Stimulated activated CD4-positive, alpha-beta T cell treated with anti-CD3 and anti-CD28 coated beads, Interleukin-15, amount 100 ng/mL, for 48 hours (primary cell): ENCODE measurements around the gene TMEM170B.

Source experiments
- DNase-seq, 2 donors: peaks; one replicate each; pipeline ENCODE4 v3.0.0-alpha.2; 2020; ENCODE audit warnings: low read depth in 2 of 2

Gene TMEM170B

GRCh38 chr6:11585426-11586016 is 48.0 kb downstream of the TMEM170B start:
- no peak for DNase-seq

- no peak for DNase-seq
Measured at GRCh38 chr6:11586117-11586516, 48.6 kb downstream of the TMEM170B start.

DNA sequence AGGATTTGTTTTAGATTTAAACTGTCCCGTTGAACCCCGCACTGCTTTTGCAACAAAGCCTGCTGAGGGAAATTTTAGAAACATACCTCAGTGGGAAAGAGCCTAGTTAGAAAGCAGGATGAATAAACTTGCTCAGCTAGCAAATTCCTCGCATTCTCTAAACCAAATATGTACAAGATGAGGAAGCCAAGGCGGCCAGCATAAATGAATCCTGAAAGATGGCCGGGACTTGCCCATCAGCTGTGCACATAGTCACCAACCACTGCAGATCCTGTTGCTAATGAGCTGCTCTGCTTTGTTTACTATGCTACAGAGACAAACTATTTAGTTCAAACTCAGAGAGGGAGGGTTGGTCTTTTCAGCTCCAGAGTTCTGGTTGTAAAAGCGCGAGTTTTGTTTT is 49.0 kb downstream of the TMEM170B start:
- no peak for DNase-seq

DNA sequence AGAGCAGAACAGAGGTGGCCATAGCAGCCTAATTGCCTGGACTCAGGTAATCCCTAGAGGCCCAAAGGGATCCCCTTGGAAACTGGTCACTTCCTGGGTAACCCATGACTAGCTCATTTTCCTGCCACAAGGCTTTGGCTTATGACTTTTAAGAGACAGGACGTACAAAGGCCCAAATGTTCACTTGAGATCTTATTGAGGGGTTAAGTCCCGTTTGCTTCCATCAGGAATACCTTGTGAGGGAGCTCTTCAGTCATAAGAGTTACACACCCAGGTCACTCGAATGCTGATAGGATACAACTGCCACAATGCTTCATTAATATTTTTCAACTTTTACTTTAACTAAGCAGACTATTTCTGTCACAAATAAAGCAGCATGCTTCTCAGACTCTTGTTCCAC is 51.7 kb downstream of the TMEM170B start:
- no peak for DNase-seq

DNA sequence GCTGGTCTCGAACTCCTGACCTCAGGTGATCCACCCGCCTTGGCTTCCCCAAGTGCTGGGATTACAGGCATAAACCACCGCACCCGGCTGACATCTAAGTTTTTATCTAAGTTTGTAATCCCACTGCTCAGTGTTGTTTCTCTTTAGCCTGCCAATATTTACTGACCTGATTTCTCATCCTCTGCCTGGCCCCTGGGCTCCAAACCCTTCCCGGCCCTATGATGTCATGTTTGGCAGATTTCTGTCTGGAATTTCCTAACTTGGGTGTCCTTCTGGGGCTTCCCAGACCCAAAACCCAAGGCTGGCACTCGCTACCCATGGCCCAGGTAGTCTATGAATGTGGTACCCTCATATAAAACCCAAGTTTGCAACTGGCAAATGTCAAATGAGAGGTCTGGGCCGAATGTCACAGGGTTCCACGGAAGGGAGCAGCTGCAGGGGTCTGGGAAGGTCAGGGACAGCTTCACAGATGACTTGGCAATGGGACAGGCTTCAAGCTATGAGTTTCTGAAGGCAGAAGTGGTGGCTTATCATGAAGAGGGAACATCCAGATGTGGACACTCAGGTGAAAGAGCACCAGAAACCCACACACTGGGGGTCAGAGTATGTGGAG is 54.9 kb downstream of the TMEM170B start:
- DNase-seq, result no peak

DNA sequence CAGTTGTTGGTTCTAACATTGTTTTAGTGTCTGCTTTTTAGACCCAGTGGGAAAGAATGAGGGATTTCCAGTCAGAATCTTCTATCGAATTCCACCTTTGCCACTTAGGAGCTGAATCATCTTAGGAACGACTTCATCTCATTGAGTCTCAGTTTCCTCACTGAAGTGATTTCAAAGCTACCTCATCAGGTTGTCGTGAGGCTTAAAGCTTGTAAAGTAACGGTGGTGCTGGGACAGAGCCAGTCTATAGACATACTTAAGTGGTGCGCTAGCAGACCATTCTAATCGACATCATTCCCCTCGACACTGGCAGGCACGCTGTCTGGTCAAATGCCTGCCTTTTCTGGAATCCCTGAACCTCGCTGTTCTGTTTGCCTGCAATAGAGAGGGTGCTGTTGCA is 55.5 kb downstream of the TMEM170B start:
- no peak for DNase-seq

GRCh38 chr6:11595903-11596302 is 58.4 kb downstream of the TMEM170B start:
- no peak for DNase-seq

DNA sequence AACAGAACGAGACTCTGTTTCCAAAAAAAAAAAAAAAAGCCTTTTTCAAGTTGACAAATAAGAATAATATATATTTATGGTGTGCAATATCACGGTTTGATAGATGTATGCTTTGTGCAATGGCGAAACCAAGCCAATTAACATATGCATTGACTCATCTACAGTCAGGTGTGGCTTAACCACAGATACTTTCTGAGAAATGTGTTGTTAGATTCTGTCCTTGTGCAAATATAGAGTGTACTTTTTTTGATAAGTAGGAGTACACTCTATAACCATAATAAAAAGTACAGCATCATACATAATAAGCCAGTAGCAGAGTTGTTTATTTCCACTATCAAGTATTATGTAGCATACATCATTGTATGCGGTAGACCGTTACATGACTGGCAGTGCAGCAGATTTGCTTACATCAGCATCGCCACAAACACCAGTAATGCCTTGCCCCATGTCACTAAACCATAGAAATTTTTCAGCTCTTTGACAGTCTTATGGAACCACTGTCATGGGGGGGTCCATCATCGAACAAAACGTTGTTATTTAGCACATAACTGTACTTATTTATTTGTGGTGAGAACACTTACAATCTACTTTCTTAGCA is 59.2 kb downstream of the TMEM170B start:
- no peak for DNase-seq

GRCh38 chr6:11598687-11599086 is 61.1 kb downstream of the TMEM170B start:
- no peak for DNase-seq

- no peak for DNase-seq
Measured at GRCh38 chr6:11600251-11600650, 62.7 kb downstream of the TMEM170B start.

DNA sequence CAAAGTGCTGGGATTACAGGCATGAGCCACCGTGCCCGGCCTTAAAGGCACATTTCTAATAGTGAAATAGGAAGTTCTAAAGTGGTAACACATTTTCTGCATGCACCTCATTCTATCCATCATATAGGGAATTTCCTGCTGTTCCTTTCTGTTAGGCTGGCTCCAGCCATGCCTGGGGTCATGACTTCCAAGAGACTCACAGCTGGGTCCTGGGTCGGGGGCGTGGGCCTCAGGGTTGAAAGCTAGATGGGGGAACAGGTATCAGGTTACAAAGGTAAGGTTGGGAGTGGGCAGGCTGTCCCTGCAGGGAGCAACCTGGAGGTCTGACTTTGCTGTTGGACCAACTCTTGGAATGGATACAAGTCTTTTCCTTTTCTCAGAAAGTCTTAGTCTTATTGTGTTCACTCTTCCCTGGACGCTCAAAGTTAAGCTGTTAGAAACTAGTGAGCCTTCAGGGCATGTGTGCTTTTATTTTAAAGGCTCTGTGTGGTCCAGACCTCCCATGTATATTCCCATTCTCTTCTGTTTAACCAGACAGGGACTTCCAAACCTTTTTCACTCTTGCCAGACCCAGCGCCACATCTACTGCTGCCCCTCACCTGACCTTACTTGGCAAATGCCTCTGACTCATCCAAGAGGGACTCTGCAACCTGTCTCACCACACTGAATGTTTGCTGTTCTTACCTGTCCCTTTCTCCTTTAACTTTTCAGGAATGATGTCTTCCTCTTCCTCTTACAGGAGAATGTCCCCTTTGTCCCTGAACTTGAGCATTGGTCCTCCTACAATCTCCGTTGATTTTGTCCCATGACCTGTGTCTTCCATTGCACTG is 64.4 kb downstream of the TMEM170B start:
- DNase-seq, result no peak

GRCh38 chr6:11604215-11604614 is 66.7 kb downstream of the TMEM170B start:
- no peak for DNase-seq

- no peak for DNase-seq
Measured at GRCh38 chr6:11604836-11605506, 67.4 kb downstream of the TMEM170B start.

DNA sequence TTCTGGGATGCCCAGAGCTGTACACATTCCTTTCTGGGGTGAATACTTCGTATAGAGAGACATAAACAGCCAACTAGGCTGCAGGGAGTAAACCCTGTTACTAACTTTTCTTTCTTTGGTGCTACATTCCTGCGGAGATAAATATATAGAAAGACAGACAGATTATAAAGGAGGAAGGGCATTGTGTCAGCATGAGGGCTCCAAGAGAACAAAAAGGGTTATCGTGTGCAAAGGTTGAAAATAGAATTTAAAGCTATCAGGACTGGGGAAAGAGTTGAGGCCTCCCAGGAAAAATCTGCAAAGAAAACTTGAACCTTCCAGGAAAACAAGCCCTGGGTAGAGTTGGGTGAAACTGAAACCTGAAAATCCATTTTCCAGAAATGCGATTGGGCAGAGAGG is 68.0 kb downstream of the TMEM170B start:
- DNase-seq, result no peak

DNA sequence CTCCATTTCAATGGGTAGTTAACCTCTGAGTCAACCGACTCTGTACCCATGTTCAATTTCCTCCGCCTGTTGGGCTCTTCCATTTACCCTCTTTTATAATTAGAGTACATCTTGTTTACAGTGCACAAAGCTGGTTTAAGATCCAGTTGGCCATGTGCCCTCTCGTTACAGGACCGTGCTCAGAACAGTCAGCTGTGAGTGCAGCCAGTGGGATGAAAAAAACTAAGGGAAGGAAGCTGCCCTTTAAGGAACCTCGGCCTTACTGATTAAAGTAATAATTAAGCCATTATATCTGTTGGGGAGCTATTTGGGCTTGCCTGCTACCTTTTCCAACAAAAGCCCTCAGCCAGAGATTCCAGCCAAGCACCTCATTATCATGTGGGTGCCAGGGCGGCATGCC is 68.8 kb downstream of the TMEM170B start:
- DNase-seq, result no peak

DNA sequence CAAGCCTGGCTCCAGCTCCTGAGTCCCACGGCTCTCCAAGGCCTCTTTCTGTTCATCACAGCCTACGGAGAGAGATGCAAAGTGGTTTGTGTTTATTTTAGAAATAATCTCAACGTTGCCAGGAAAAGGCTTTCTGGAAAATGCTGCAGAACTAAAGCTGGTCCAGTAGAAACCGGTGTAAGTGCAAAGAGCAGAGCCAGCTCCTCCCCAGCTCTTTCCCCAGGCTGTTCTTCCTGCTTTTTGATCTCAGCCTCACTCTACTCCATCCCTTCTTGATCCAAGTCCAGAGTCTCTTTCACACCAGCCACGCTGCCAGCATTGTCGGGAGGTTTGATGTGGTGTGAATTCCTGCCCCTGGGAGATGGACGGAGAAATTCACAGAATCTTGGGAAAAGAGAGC is 69.8 kb downstream of the TMEM170B start:
- no peak for DNase-seq

GRCh38 chr6:11608600-11609323 is 71.2 kb downstream of the TMEM170B start:
- no peak for DNase-seq

GRCh38 chr6:11609324-11610071 is 71.9 kb downstream of the TMEM170B start:
- no peak for DNase-seq

DNA sequence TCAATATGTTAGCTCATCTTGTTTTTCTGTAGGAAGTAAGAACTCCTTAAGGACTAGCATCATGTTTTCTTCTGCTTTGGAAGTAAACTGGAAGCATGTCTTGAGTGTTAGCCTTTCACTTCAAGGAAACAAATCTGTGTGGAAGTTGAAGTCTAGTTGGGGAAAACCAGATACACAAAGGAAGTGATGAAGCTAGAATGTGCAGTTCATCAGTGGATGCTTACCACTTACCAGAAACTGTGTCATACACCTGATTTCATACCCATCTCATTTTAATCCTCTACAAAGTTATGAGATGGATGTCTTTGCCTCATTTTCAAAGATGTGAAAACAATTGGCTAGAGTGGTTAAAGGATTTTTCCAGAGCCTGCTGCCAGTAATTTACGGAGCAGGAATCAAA is 75.8 kb downstream of the TMEM170B start:
- DNase-seq, result no peak

- no peak for DNase-seq
Measured at GRCh38 chr6:11613858-11614257, 76.3 kb downstream of the TMEM170B start.
